B cell (primary cell): ENCODE results near the gene TMSB15A.

Experiments used
- CTCF ChIP-seq: fragments of 200-600 bp; IDR thresholded peaks from one replicate; pipeline ENCODE4 v1.8.0; 2022; ENCODE audit warnings: antibody characterized with exemption, mild to moderate bottlenecking
- EZH2 ChIP-seq: IDR thresholded peaks from 2 replicates; pipeline ENCODE4 v1.6.1; 2012; ENCODE audit warnings: borderline replicate concordance, low read depth, mild to moderate bottlenecking, moderate library complexity, low read length; ENCODE audit not compliant: insufficient read depth, poor library complexity, severe bottlenecking

- TF ChIP-seq CTCF (no peak), EZH2 (no peak)
Observed at GRCh38 chrX:102560423-102561068, 44.0 kb upstream of the TMSB15A start.
